PC-9 (cell line): ENCODE measurements around the gene ICA1.

Source experiments
- EZH2 ChIP-seq: fragments of 200-600 bp; sonication (generic); IDR thresholded peaks from 2 replicates; pipeline ENCODE4 v1.8.0; 2017; ENCODE audit warnings: antibody characterized with exemption, low read depth
- TF ChIP-seq, protein P1 (sequence below): fragments of 200-600 bp; sonication (generic); conservative IDR thresholded peaks from 2 replicates; pipeline ENCODE4 v1.6.1; 2017; ENCODE audit warnings: mixed run types, antibody characterized with exemption, mild to moderate bottlenecking, moderate library complexity

DNA sequence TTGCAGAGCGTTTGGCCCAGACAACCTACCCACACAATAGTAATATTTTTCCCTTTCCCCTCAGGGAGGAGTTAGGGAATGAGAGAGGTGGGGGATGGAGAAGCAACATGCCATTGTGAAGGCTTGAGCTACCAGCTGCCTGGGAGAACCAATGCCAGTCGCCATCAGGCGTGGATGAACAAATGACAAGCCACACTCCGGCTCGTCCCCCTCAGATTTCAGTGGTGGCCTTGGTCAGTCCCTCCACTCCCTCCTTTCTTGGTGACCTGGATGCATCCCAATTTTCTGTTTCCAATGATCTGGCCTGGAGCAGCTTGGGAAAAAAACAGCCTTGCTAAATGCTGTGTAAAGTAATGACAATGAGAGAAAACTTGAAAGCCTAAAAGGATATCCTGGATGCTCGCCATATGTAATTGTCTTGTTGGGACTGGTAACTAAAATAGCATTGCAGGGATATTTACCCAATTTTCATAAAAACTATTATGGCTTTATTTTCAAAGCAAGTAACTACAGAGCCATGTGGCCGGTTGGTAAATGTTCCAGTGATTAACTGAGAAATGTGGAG, 110.7 kb downstream of the ICA1 start:
- TF ChIP-seq, protein P1, sequence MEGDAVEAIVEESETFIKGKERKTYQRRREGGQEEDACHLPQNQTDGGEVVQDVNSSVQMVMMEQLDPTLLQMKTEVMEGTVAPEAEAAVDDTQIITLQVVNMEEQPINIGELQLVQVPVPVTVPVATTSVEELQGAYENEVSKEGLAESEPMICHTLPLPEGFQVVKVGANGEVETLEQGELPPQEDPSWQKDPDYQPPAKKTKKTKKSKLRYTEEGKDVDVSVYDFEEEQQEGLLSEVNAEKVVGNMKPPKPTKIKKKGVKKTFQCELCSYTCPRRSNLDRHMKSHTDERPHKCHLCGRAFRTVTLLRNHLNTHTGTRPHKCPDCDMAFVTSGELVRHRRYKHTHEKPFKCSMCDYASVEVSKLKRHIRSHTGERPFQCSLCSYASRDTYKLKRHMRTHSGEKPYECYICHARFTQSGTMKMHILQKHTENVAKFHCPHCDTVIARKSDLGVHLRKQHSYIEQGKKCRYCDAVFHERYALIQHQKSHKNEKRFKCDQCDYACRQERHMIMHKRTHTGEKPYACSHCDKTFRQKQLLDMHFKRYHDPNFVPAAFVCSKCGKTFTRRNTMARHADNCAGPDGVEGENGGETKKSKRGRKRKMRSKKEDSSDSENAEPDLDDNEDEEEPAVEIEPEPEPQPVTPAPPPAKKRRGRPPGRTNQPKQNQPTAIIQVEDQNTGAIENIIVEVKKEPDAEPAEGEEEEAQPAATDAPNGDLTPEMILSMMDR: no peak
- TF ChIP-seq EZH2: no peak
